ENCODE data around the gene GPR149.

GPR149 gene

GRCh38 chr3:154430014-154430413, at the start of gene GPR149:
GPR149 (minus strand) TSS chr3:154430190; CDS start chr3:154429615, 575 bp downstream.
- TF ChIP-seq CTCF (IDR thresholded peaks at IDR 0.05; ENCODE audit: low read depth, low read length): no peak
- TF ChIP-seq EZH2phosphoT487 (IDR thresholded peaks at IDR 0.05; ENCODE audit: low read depth): no peak
- Histone ChIP-seq H3K4me3 (ENCODE audit: low read length) (no peak within 1 kb of the TSS), H3K36me3 (replicated peaks; ENCODE audit: low read depth, low read length) (no peaks in the 10 kb centered on the region), H3K4me2 (ENCODE audit: low read length) (no peak within 1 kb of the TSS), H2AFZ (ENCODE audit: low read depth, low read length) (no peak within 1 kb of the TSS), H3K9me3 (ENCODE audit: insufficient read depth, low read length) (no peaks in the 10 kb centered on the region), H3K79me2 (ENCODE audit: low read length) (no peaks in the 10 kb centered on the region), H4K20me1 (ENCODE audit: insufficient read depth, low read length) (no peaks in the 10 kb centered on the region), H3K9ac (ENCODE audit: low read length) (no peak within 1 kb of the TSS), H3K27me3 (ENCODE audit: low read depth, low read length) (no peaks in the 10 kb centered on the region), H3K27ac (ENCODE audit: low read length) (no peak within 1 kb of the TSS), H3K4me1 (ENCODE audit: low read length) (no peaks in the 10 kb centered on the region)

GRCh38 chr3:154473769-154474168, 43.8 kb upstream of the GPR149 start:
- Histone ChIP-seq H3K27me3 (ENCODE audit: low read depth, low read length) (no peaks in the 10 kb centered on the region), H3K4me3 (ENCODE audit: low read length) (no peak overlapping the region), H3K36me3 (replicated peaks; ENCODE audit: low read depth, low read length) (no peaks in the 10 kb centered on the region), H3K9me3 (ENCODE audit: insufficient read depth, low read length) (peaks cover 9% of the 10 kb centered on the region; the same call in 1 of the 2 replicates), H3K4me2 (ENCODE audit: low read length) (no peak overlapping the region), H3K9ac (ENCODE audit: low read length) (no peak overlapping the region), H4K20me1 (ENCODE audit: insufficient read depth, low read length) (no peaks in the 10 kb centered on the region), H3K4me1 (ENCODE audit: low read length) (peaks cover 23% of the 10 kb centered on the region), H3K27ac (ENCODE audit: low read length) (no peak overlapping the region), H3K79me2 (ENCODE audit: low read length) (no peaks in the 10 kb centered on the region), H2AFZ (ENCODE audit: low read depth, low read length) (no peak overlapping the region)
- no peak for TF ChIP-seq EZH2phosphoT487 (IDR thresholded peaks at IDR 0.05; ENCODE audit: low read depth)
- no peak for TF ChIP-seq CTCF (IDR thresholded peaks at IDR 0.05; ENCODE audit: low read depth, low read length)

- Histone ChIP-seq H3K27ac (ENCODE audit: low read length) (no peak overlapping the region), H3K27me3 (ENCODE audit: low read depth, low read length) (no peaks in the 10 kb centered on the region), H3K4me2 (ENCODE audit: low read length) (peak overlapping the region; percentile 58), H3K36me3 (replicated peaks; ENCODE audit: low read depth, low read length) (no peaks in the 10 kb centered on the region), H3K9me3 (ENCODE audit: insufficient read depth, low read length) (peaks cover 9% of the 10 kb centered on the region; the same call in 1 of the 2 replicates), H2AFZ (ENCODE audit: low read depth, low read length) (peak overlapping the region; percentile 14; the same call in 1 of the 2 replicates), H3K4me1 (ENCODE audit: low read length) (peaks cover 11% of the 10 kb centered on the region), H3K4me3 (ENCODE audit: low read length) (peak overlapping the region; percentile 26; the same call in 1 of the 2 replicates), H4K20me1 (ENCODE audit: insufficient read depth, low read length) (no peaks in the 10 kb centered on the region), H3K9ac (ENCODE audit: low read length) (peak overlapping the region; percentile 15; the same call in 1 of the 2 replicates), H3K79me2 (ENCODE audit: low read length) (no peaks in the 10 kb centered on the region)
- TF ChIP-seq CTCF (IDR thresholded peaks at IDR 0.05; ENCODE audit: low read depth, low read length) (no peak), EZH2phosphoT487 (IDR thresholded peaks at IDR 0.05; ENCODE audit: low read depth) (no peak)
Measured at GRCh38 chr3:154469585-154469984, 39.6 kb upstream of the GPR149 start.

GRCh38 chr3:154464440-154465190, 34.6 kb upstream of the GPR149 start:
- no peak overlapping the region for H3K4me2 ChIP-seq (ENCODE audit: low read length)
- H3K4me1 ChIP-seq (ENCODE audit: low read length): peaks cover 5% of the 10 kb centered on the region
- H4K20me1 ChIP-seq (ENCODE audit: insufficient read depth, low read length): no peaks in the 10 kb centered on the region
- H3K27me3 ChIP-seq (ENCODE audit: low read depth, low read length): no peaks in the 10 kb centered on the region
- no peaks in the 10 kb centered on the region for H3K9me3 ChIP-seq (ENCODE audit: insufficient read depth, low read length)
- H2AFZ ChIP-seq (ENCODE audit: low read depth, low read length): no peak overlapping the region
- H3K36me3 ChIP-seq (replicated peaks; ENCODE audit: low read depth, low read length): no peaks in the 10 kb centered on the region
- H3K27ac ChIP-seq (ENCODE audit: low read length): no peak overlapping the region
- no peak for TF ChIP-seq EZH2phosphoT487 (IDR thresholded peaks at IDR 0.05; ENCODE audit: low read depth)
- TF ChIP-seq CTCF (IDR thresholded peaks at IDR 0.05; ENCODE audit: low read depth, low read length): no peak
- no peak overlapping the region for H3K9ac ChIP-seq (ENCODE audit: low read length)
- no peak overlapping the region for H3K4me3 ChIP-seq (ENCODE audit: low read length)
- H3K79me2 ChIP-seq (ENCODE audit: low read length): no peaks in the 10 kb centered on the region
